ENCODE results near the gene TSHZ1. TPM values are rescaled to one million over a fixed set of nuclear protein-coding genes. Genes with fewer than 3 reads are reported as not detected.
A peak's percentile ranks its signal among the peaks of the same experiment; 100 is the strongest.

Gene TSHZ1
- total and polyA plus RNA-seq, 12 donors, result 6.8 to 25.0 (median 16.0) TPM

GRCh38 chr18:75256376-75256775, 45.8 kb downstream of the TSHZ1 start:
- H3K36me3 ChIP-seq (replicated peaks in 1 of 2), result no peaks in the 10 kb centered on the region
- H3K27ac ChIP-seq, result no peak overlapping the region
- no peak for DNase-seq
- peaks cover 17 to 61% of the 10 kb centered on the region in 2 donors for H3K4me1 ChIP-seq (replicated peaks in 1 of 2)
- intact Hi-C loops (cut with DNase I), result no loop called here
- TF ChIP-seq, protein P1, sequence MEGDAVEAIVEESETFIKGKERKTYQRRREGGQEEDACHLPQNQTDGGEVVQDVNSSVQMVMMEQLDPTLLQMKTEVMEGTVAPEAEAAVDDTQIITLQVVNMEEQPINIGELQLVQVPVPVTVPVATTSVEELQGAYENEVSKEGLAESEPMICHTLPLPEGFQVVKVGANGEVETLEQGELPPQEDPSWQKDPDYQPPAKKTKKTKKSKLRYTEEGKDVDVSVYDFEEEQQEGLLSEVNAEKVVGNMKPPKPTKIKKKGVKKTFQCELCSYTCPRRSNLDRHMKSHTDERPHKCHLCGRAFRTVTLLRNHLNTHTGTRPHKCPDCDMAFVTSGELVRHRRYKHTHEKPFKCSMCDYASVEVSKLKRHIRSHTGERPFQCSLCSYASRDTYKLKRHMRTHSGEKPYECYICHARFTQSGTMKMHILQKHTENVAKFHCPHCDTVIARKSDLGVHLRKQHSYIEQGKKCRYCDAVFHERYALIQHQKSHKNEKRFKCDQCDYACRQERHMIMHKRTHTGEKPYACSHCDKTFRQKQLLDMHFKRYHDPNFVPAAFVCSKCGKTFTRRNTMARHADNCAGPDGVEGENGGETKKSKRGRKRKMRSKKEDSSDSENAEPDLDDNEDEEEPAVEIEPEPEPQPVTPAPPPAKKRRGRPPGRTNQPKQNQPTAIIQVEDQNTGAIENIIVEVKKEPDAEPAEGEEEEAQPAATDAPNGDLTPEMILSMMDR (IDR thresholded peaks at IDR 0.05), result no peak
- no peak for TF ChIP-seq POLR2A (IDR thresholded peaks at IDR 0.05)
- no peaks in the 10 kb centered on the region for H3K27me3 ChIP-seq
- no peaks in the 10 kb centered on the region for H3K9me3 ChIP-seq (replicated peaks in 1 of 3)
- no peak overlapping the region for H3K4me3 ChIP-seq

GRCh38 chr18:75257605-75258004, 47.0 kb downstream of the TSHZ1 start:
- Histone ChIP-seq H3K9me3 (replicated peaks in 1 of 3) (no peaks in the 10 kb centered on the region), H3K36me3 (replicated peaks in 1 of 2) (no peaks in the 10 kb centered on the region), H3K27ac (peak overlapping the region in 1 of 5 donors; percentile 9), H3K4me1 (replicated peaks in 1 of 2) (peaks cover 10 to 49% of the 10 kb centered on the region in 2 donors), H3K4me3 (no peak overlapping the region), H3K27me3 (no peaks in the 10 kb centered on the region)
- intact Hi-C loops (cut with DNase I), result no loop called here
- no peak for TF ChIP-seq POLR2A (IDR thresholded peaks at IDR 0.05)
- WGBS, 4 donors, result 87 to 96% (median 91%) methylated on average over 11 to 14 of the region's 14 CpGs
- peak in 1 of 7 donors; percentile 63 for DNase-seq

DNA sequence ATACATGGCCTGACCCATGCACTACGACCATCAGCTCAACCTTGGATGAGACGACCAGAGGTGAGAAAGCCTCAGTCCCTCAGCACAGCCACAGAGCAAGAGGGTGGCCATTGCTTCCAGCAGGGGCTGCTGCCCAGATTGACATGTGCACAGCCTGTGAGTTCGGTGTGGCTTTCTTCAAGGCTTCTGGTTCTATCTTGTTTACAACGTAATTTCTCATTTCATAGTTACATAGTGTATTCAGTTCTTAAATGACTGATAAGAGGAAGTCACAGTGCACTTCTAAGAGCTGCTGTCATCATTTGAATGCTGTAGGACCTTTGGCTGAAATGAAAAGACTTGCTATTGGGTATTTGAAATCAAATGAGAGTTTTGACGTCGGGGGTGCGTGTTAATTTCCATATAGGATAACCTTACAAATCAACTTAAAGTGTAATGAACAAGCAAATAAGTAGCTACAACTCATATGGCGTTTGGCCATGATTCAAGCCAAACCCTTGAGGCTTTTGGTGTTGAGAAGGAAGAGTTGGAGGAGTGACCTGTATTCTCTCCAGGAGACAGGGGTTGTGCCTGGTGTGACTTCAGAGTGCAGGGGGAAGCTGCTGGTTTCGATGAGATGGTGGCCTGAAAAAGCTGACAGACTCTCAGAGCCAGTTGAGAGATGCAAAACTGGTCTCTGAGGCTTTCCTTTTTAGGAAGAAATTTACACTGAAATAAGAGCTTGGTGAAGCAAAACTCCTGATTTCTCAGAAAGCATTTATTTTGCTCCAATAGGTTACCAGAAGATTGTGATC, 51.0 kb downstream of the TSHZ1 start:
- no peak for TF ChIP-seq POLR2A (IDR thresholded peaks at IDR 0.05)
- TF ChIP-seq, protein P1 (IDR thresholded peaks at IDR 0.05), result no peak
- H3K9me3 ChIP-seq (replicated peaks in 1 of 3), result no peaks in the 10 kb centered on the region
- peaks cover 0 to 22% of the 10 kb centered on the region in 2 donors for H3K4me1 ChIP-seq (replicated peaks in 1 of 2)
- WGBS, 4 donors, result 80 to 87% (median 84%) methylated on average over 9 of the region's 9 CpGs
- no peak for DNase-seq
- H3K4me3 ChIP-seq, result no peak overlapping the region
- intact Hi-C loops (cut with DNase I), result no loop called here
- no peak overlapping the region for H3K27ac ChIP-seq
- no peaks in the 10 kb centered on the region for H3K27me3 ChIP-seq
- no peaks in the 10 kb centered on the region for H3K36me3 ChIP-seq (replicated peaks in 1 of 2)

DNA sequence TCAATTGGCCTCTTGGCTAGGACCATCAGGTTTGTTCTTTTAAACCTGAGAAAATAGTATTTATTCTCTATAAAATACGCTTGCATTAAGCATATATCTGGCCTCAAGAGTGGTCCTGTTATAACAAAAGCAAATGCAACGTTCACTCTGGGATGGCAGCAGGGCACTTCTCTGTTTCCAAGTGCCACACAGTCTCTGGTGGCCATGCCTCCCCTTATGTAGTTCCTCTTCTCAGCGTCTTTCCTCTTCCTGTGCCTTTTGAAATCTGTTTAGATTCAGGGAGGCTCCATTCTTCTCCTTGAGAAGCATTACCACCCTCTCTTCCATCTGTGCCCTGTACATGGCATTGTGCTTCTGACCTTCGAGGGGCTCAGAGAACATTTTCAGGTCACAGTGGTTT, 51.9 kb downstream of the TSHZ1 start:
- no peak overlapping the region for H3K27ac ChIP-seq
- no peaks in the 10 kb centered on the region for H3K9me3 ChIP-seq (replicated peaks in 1 of 3)
- no peaks in the 10 kb centered on the region for H3K36me3 ChIP-seq (replicated peaks in 1 of 2)
- H3K4me1 ChIP-seq (replicated peaks in 1 of 2), result peaks cover 0 to 18% of the 10 kb centered on the region in 2 donors
- TF ChIP-seq, protein P1 (IDR thresholded peaks at IDR 0.05), result no peak
- no peak for TF ChIP-seq POLR2A (IDR thresholded peaks at IDR 0.05)
- intact Hi-C loops (cut with DNase I), result no loop called here
- H3K27me3 ChIP-seq, result no peaks in the 10 kb centered on the region
- no peak overlapping the region for H3K4me3 ChIP-seq
- WGBS, 4 donors, result 85 to 93% (median 93%) methylated on average over 4 of the region's 4 CpGs
- DNase-seq, result no peak

DNA sequence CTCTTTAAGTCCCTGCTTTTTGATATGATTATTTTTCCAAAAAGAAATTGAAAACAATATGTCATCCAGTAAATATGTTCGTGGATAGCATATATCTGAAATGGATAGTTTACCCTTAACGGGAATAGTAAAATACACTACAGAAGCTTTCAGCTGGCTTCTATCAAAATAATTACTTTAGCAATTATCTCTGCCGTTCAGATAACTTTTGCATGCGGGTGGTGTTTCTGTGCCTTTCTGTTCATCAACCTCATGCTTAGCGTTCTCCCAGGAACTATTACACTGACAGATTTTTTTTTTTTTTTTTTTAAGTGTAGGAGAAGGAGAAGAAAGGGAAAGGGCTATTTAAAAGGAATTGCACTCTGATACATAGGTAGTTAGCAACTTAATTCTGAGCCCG, 53.6 kb downstream of the TSHZ1 start:
- TF ChIP-seq POLR2A (IDR thresholded peaks at IDR 0.05), result no peak
- TF ChIP-seq, protein P1 (IDR thresholded peaks at IDR 0.05), result no peak
- Histone ChIP-seq H3K36me3 (replicated peaks in 1 of 2) (no peaks in the 10 kb centered on the region), H3K27ac (peak overlapping the region in 1 of 5 donors; percentile 4), H3K9me3 (replicated peaks in 1 of 3) (no peaks in the 10 kb centered on the region), H3K27me3 (no peaks in the 10 kb centered on the region), H3K4me3 (no peak overlapping the region), H3K4me1 (replicated peaks in 1 of 2) (peaks cover 5 to 28% of the 10 kb centered on the region in 2 donors)
- DNase-seq, result no peak
- WGBS, 4 donors, result 62 to 69% (median 67%) methylated on average over 6 of the region's 6 CpGs
- intact Hi-C loops (cut with DNase I), result no loop called here
